Stimulated activated memory B cell treated with anti-CD40 and anti-IgM and Interleukin-4, amounts not matched to agents 10 μg/mL and 1 μg/mL and 100 μg/mL, for 72 hours (primary cell): ENCODE data around the gene ROR1.

Experiments
- ATAC-seq: fragments of 150-1000 bp; cut with Tn5 transposase; 2 replicates; pipeline ENCODE4 v1.10.0; 2021
- H3K27ac Mint-ChIP-seq: one replicate; pipeline ENCODE4 v1.8.0; 2022; ENCODE audit warnings: mild to moderate bottlenecking, mixed read lengths
- H3K27me3 Mint-ChIP-seq: one replicate; pipeline ENCODE4 v1.8.0; 2022; ENCODE audit warnings: mixed read lengths
- H3K36me3 Mint-ChIP-seq: one replicate; pipeline ENCODE4 v1.8.0; 2022; ENCODE audit warnings: mixed read lengths
- H3K4me1 Mint-ChIP-seq: one replicate; pipeline ENCODE4 v1.8.0; 2022; ENCODE audit warnings: mixed read lengths
- H3K4me3 Mint-ChIP-seq: one replicate; pipeline ENCODE4 v1.8.0; 2022; ENCODE audit warnings: mild to moderate bottlenecking, moderate library complexity, mixed read lengths
- H3K9me3 Mint-ChIP-seq: one replicate; pipeline ENCODE4 v1.8.0; 2022; ENCODE audit warnings: mixed read lengths

Gene ROR1

GRCh38 chr1:63917571-63918417, 144.0 kb downstream of the ROR1 start:
- H3K4me1 Mint-ChIP-seq: no peaks in the 10 kb centered on the region
- no peaks in the 10 kb centered on the region for H3K9me3 Mint-ChIP-seq
- peaks cover 10% of the 10 kb centered on the region for H3K27me3 Mint-ChIP-seq
- H3K4me3 Mint-ChIP-seq: no peak overlapping the region
- no peak for ATAC-seq
- no peak overlapping the region for H3K27ac Mint-ChIP-seq
- H3K36me3 Mint-ChIP-seq: no peaks in the 10 kb centered on the region

- no peak for ATAC-seq
- Mint-ChIP-seq H3K9me3 (no peaks in the 10 kb centered on the region), H3K36me3 (no peaks in the 10 kb centered on the region), H3K27ac (no peak overlapping the region), H3K4me3 (no peak overlapping the region), H3K27me3 (peaks cover 10% of the 10 kb centered on the region), H3K4me1 (no peaks in the 10 kb centered on the region)
Observed at GRCh38 chr1:63918418-63918945, 144.7 kb downstream of the ROR1 start.

- Mint-ChIP-seq H3K36me3 (no peaks in the 10 kb centered on the region), H3K4me3 (no peak overlapping the region), H3K27me3 (peaks cover 10% of the 10 kb centered on the region), H3K4me1 (no peaks in the 10 kb centered on the region), H3K27ac (no peak overlapping the region), H3K9me3 (no peaks in the 10 kb centered on the region)
- no peak for ATAC-seq
Observed at GRCh38 chr1:63920154-63921117, 146.6 kb downstream of the ROR1 start.

GRCh38 chr1:63921359-63921758, 147.5 kb downstream of the ROR1 start:
- no peak for ATAC-seq
- Mint-ChIP-seq H3K9me3 (no peaks in the 10 kb centered on the region), H3K4me1 (no peaks in the 10 kb centered on the region), H3K27ac (no peak overlapping the region), H3K27me3 (peaks cover 10% of the 10 kb centered on the region), H3K36me3 (no peaks in the 10 kb centered on the region), H3K4me3 (no peak overlapping the region)

GRCh38 chr1:63921802-63922201, 148.0 kb downstream of the ROR1 start:
- Mint-ChIP-seq H3K4me3 (no peak overlapping the region), H3K27me3 (peaks cover 10% of the 10 kb centered on the region), H3K9me3 (no peaks in the 10 kb centered on the region), H3K4me1 (no peaks in the 10 kb centered on the region), H3K27ac (no peak overlapping the region), H3K36me3 (no peaks in the 10 kb centered on the region)
- ATAC-seq: no peak

- H3K4me3 Mint-ChIP-seq: no peak overlapping the region
- H3K4me1 Mint-ChIP-seq: no peaks in the 10 kb centered on the region
- peaks cover 10% of the 10 kb centered on the region for H3K27me3 Mint-ChIP-seq
- H3K27ac Mint-ChIP-seq: no peak overlapping the region
- H3K36me3 Mint-ChIP-seq: no peaks in the 10 kb centered on the region
- ATAC-seq: no peak
- H3K9me3 Mint-ChIP-seq: no peaks in the 10 kb centered on the region
Observed at GRCh38 chr1:63922848-63923247, 149.0 kb downstream of the ROR1 start.

- Mint-ChIP-seq H3K4me3 (no peak overlapping the region), H3K27me3 (peaks cover 5% of the 10 kb centered on the region), H3K4me1 (no peaks in the 10 kb centered on the region), H3K27ac (no peak overlapping the region), H3K36me3 (no peaks in the 10 kb centered on the region), H3K9me3 (no peaks in the 10 kb centered on the region)
- ATAC-seq: no peak
Observed at GRCh38 chr1:63923302-63923701, 149.5 kb downstream of the ROR1 start.

- Mint-ChIP-seq H3K27me3 (no peaks in the 10 kb centered on the region), H3K36me3 (no peaks in the 10 kb centered on the region), H3K4me3 (no peak overlapping the region), H3K9me3 (no peaks in the 10 kb centered on the region), H3K27ac (no peak overlapping the region), H3K4me1 (no peaks in the 10 kb centered on the region)
- no peak for ATAC-seq
Observed at GRCh38 chr1:63924600-63924999, 150.8 kb downstream of the ROR1 start.

- H3K27me3 Mint-ChIP-seq: peaks cover 21% of the 10 kb centered on the region
- H3K4me1 Mint-ChIP-seq: no peaks in the 10 kb centered on the region
- H3K36me3 Mint-ChIP-seq: no peaks in the 10 kb centered on the region
- no peaks in the 10 kb centered on the region for H3K9me3 Mint-ChIP-seq
- H3K4me3 Mint-ChIP-seq: no peak overlapping the region
- no peak overlapping the region for H3K27ac Mint-ChIP-seq
- no peak for ATAC-seq
Observed at GRCh38 chr1:63928186-63929105, 154.6 kb downstream of the ROR1 start.

- no peaks in the 10 kb centered on the region for H3K36me3 Mint-ChIP-seq
- no peaks in the 10 kb centered on the region for H3K4me1 Mint-ChIP-seq
- no peak for ATAC-seq
- H3K27me3 Mint-ChIP-seq: peaks cover 21% of the 10 kb centered on the region
- H3K9me3 Mint-ChIP-seq: no peaks in the 10 kb centered on the region
- no peak overlapping the region for H3K4me3 Mint-ChIP-seq
- no peak overlapping the region for H3K27ac Mint-ChIP-seq
Observed at GRCh38 chr1:63929106-63929478, 155.3 kb downstream of the ROR1 start.

GRCh38 chr1:63931468-63931867, 157.7 kb downstream of the ROR1 start:
- Mint-ChIP-seq H3K27me3 (peaks cover 21% of the 10 kb centered on the region), H3K27ac (no peak overlapping the region), H3K9me3 (no peaks in the 10 kb centered on the region), H3K4me3 (no peak overlapping the region), H3K4me1 (no peaks in the 10 kb centered on the region), H3K36me3 (no peaks in the 10 kb centered on the region)
- no peak for ATAC-seq

GRCh38 chr1:63934697-63935096, 160.9 kb downstream of the ROR1 start:
- Mint-ChIP-seq H3K27me3 (peaks cover 21% of the 10 kb centered on the region), H3K36me3 (no peaks in the 10 kb centered on the region), H3K4me1 (no peaks in the 10 kb centered on the region), H3K9me3 (no peaks in the 10 kb centered on the region), H3K4me3 (no peak overlapping the region), H3K27ac (no peak overlapping the region)
- ATAC-seq: no peak

- no peak for ATAC-seq
- no peak overlapping the region for H3K4me3 Mint-ChIP-seq
- H3K27me3 Mint-ChIP-seq: peaks cover 24% of the 10 kb centered on the region
- H3K4me1 Mint-ChIP-seq: no peaks in the 10 kb centered on the region
- no peak overlapping the region for H3K27ac Mint-ChIP-seq
- no peaks in the 10 kb centered on the region for H3K9me3 Mint-ChIP-seq
- H3K36me3 Mint-ChIP-seq: no peaks in the 10 kb centered on the region
Observed at GRCh38 chr1:63935143-63935542, 161.3 kb downstream of the ROR1 start.

- Mint-ChIP-seq H3K4me3 (no peak overlapping the region), H3K27ac (no peak overlapping the region), H3K27me3 (peaks cover 26% of the 10 kb centered on the region), H3K36me3 (no peaks in the 10 kb centered on the region), H3K4me1 (no peaks in the 10 kb centered on the region), H3K9me3 (no peaks in the 10 kb centered on the region)
- ATAC-seq: no peak
Observed at GRCh38 chr1:63935553-63935952, 161.7 kb downstream of the ROR1 start.

GRCh38 chr1:63936276-63936675, 162.5 kb downstream of the ROR1 start:
- H3K4me1 Mint-ChIP-seq: no peaks in the 10 kb centered on the region
- ATAC-seq: no peak
- H3K36me3 Mint-ChIP-seq: no peaks in the 10 kb centered on the region
- H3K9me3 Mint-ChIP-seq: no peaks in the 10 kb centered on the region
- no peak overlapping the region for H3K27ac Mint-ChIP-seq
- no peak overlapping the region for H3K4me3 Mint-ChIP-seq
- peaks cover 20% of the 10 kb centered on the region for H3K27me3 Mint-ChIP-seq
